GM19372 (cell line): Measurements from ENCODE around the gene BUD31.
"Not testable (repeated sequence)": the region's sequence is repeated elsewhere in the genome, so short reads cannot be mapped to it uniquely, and the experiment has no call there.

ENCODE experiments used
- ATAC-seq: cut with Tn5 transposase; IDR thresholded peaks from one replicate; pipeline ENCODE4 v1.9.1; 2021; ENCODE audit warnings: mild to moderate bottlenecking, low read depth, moderate library complexity; ENCODE audit not compliant: unreplicated experiment

BUD31 gene

GRCh38 chr7:99396418-99397296, 12.1 kb upstream of the BUD31 start:
- ATAC-seq, result no peak

GRCh38 chr7:99397297-99397983, 11.3 kb upstream of the BUD31 start:
- ATAC-seq, result no peak

- ATAC-seq, result no peak
Measured at GRCh38 chr7:99398891-99399445, 9.8 kb upstream of the BUD31 start.

GRCh38 chr7:99399597-99399996, 9.2 kb upstream of the BUD31 start:
- no peak for ATAC-seq

- no peak for ATAC-seq
Measured at GRCh38 chr7:99402854-99403253, 5.9 kb upstream of the BUD31 start.

- ATAC-seq, result no peak
Measured at GRCh38 chr7:99403764-99404163, 5.0 kb upstream of the BUD31 start.

GRCh38 chr7:99404235-99404976, 4.4 kb upstream of the BUD31 start:
- ATAC-seq, result no peak

- ATAC-seq, result no peak
Measured at GRCh38 chr7:99404977-99405320, 3.8 kb upstream of the BUD31 start.

GRCh38 chr7:99406557-99406956, 2.2 kb upstream of the BUD31 start:
- ATAC-seq, result no peak

GRCh38 chr7:99407872-99408378, 844 bp upstream of the BUD31 start:
- ATAC-seq, result no peak

- no peak for ATAC-seq
Measured at GRCh38 chr7:99409192-99409572, 413 bp downstream of the BUD31 start.

- no peak for ATAC-seq
Measured at GRCh38 chr7:99409806-99410205, 1.0 kb downstream of the BUD31 start.

- ATAC-seq, result no peak
Measured at GRCh38 chr7:99410635-99411034, 1.9 kb downstream of the BUD31 start.

- not testable (repeated sequence) for ATAC-seq
Measured at GRCh38 chr7:99415513-99416127, 6.9 kb downstream of the BUD31 start.

- ATAC-seq, result no peak
Measured at GRCh38 chr7:99418260-99418659, 9.5 kb downstream of the BUD31 start.

- ATAC-seq, result no peak
Measured at GRCh38 chr7:99419323-99420021, 10.7 kb downstream of the BUD31 start.

- no peak for ATAC-seq
Measured at GRCh38 chr7:99420213-99420612, 11.4 kb downstream of the BUD31 start.

- no peak for ATAC-seq
Measured at GRCh38 chr7:99420986-99421385, 12.2 kb downstream of the BUD31 start.

GRCh38 chr7:99422186-99422585, 13.4 kb downstream of the BUD31 start:
- ATAC-seq, result no peak

GRCh38 chr7:99422625-99423024, 13.9 kb downstream of the BUD31 start:
- no peak for ATAC-seq
